T-cell (primary cell): ENCODE results near the gene SMIM7. TPM values are rescaled to one million over a fixed set of nuclear protein-coding genes. Genes with fewer than 3 reads are reported as not detected.

Experiments
- ATAC-seq, 4 experiments: fragments of 200-7000 bp in 3 of 4; fragments of 150-1000 bp in 1 of 4; cut with Tn5 transposase; replicated peaks in 1 of 4; 1 replicate in 3 of 4; 2 replicates in 1 of 4; pipeline ENCODE4 v1.10.0; 2021; ENCODE audit warnings: moderate library complexity in 3 of 4, mild to moderate bottlenecking in 2 of 4, moderate number of reproducible peaks in 1 of 4
- CTCF ChIA-PET, 2 donors: fragments of 300-600 bp; sonication (Branson Sonifier 250); formaldehyde crosslinking; loops; one replicate each; lab custom pipeline; 2022; ENCODE audit warnings: antibody characterized with exemption in 2 of 2; lab: Charles Lee
- POLR2A ChIA-PET, 2 donors: fragments of 300-600 bp; sonication (Branson Sonifier 250); formaldehyde crosslinking; loops; one replicate each; lab custom pipeline; 2022; ENCODE audit warnings: antibody characterized with exemption in 2 of 2; lab: Charles Lee
- DNase-seq, 35 experiments: peaks; one replicate each; pipeline versions ENCODE4 v3.0.0 to v3.0.0-alpha.2; 2013 to 2023
- H3K27ac ChIP-seq: one replicate; pipeline ENCODE4 v1.5.1; 2013; ENCODE audit warnings: low read length
- H3K27me3 ChIP-seq, 2 experiments: replicated peaks in 1 of 2; 1 replicate in 1 of 2; 2 replicates in 1 of 2; pipeline versions ENCODE4 v1.6.1 to v1.7.0; 2013; ENCODE audit warnings: low read length in 1 of 2, mixed read lengths in 1 of 2; ENCODE audit not compliant: control insufficient read depth in 2 of 2, insufficient read depth in 2 of 2; ENCODE audit errors: extremely low read depth in 1 of 2
- H3K36me3 ChIP-seq, 2 donors: 1 replicate in 1 of 2; 2 replicates in 1 of 2; pipeline versions ENCODE4 v1.6.1 to v1.7.0; 2013; ENCODE audit warnings: low read length in 1 of 2; ENCODE audit not compliant: control insufficient read depth in 2 of 2, insufficient read depth in 1 of 2; ENCODE audit errors: extremely low read depth in 1 of 2
- H3K4me1 ChIP-seq, 2 experiments: 1 replicate in 1 of 2; 2 replicates in 1 of 2; pipeline versions ENCODE4 v1.6.1 to v1.7.0; 2013; ENCODE audit warnings: low read length in 2 of 2, mixed read lengths in 1 of 2; ENCODE audit not compliant: insufficient read depth in 2 of 2, control insufficient read depth in 1 of 2; ENCODE audit errors: extremely low read depth in 1 of 2
- H3K4me3 ChIP-seq, 2 donors: 1 replicate in 1 of 2; 2 replicates in 1 of 2; pipeline versions ENCODE4 v1.5.1 to v1.7.0; 2013; ENCODE audit warnings: mild to moderate bottlenecking in 2 of 2, low read length in 1 of 2, moderate library complexity in 1 of 2; ENCODE audit not compliant: control insufficient read depth in 1 of 2; ENCODE audit errors: extremely low read depth in 1 of 2
- H3K9me3 ChIP-seq: 2 replicates; pipeline ENCODE4 v1.7.0; 2013
- H3K27ac Mint-ChIP-seq, 2 donors: one replicate each; pipeline ENCODE4 v1.8.0; 2020 to 2021; ENCODE audit warnings: mild to moderate bottlenecking in 2 of 2, mixed read lengths in 2 of 2
- H3K27me3 Mint-ChIP-seq, 2 donors: one replicate each; pipeline ENCODE4 v1.8.0; 2021 to 2022; ENCODE audit warnings: mixed read lengths in 2 of 2
- H3K36me3 Mint-ChIP-seq: one replicate; pipeline ENCODE4 v1.8.0; 2021; ENCODE audit warnings: mixed read lengths
- H3K4me1 Mint-ChIP-seq, 3 donors: one replicate each; pipeline ENCODE4 v1.8.0; 2020 to 2022; ENCODE audit warnings: mixed read lengths in 3 of 3, mild to moderate bottlenecking in 1 of 3
- H3K4me3 Mint-ChIP-seq, 3 donors: one replicate each; pipeline ENCODE4 v1.8.0; 2020 to 2022; ENCODE audit warnings: mild to moderate bottlenecking in 3 of 3, mixed read lengths in 3 of 3, moderate library complexity in 3 of 3
- H3K9me3 Mint-ChIP-seq, 3 donors: one replicate each; pipeline ENCODE4 v1.8.0; 2020 to 2022; ENCODE audit warnings: mixed read lengths in 3 of 3
- WGBS: methylation state at CpG from one replicate; pipeline ENCODE4 v1.1.5; 2013; ENCODE audit warnings: missing lambda C conversion rate; ENCODE audit not compliant: insufficient coverage; 5-methylcytosine and 5-hydroxymethylcytosine counted together
- total RNA-seq, 35 experiments: library from RNA in 6 of 35; stranded (reverse) in 6 of 35; fragments of 120-200 nt in 1 of 35; gene quantifications; one replicate each; pipeline versions ENCODE4 v1.2.1 to v1.2.4 and lab custom pipeline; 2013 to 2026

Gene SMIM7
- total RNA-seq, 5 donors from 2014 or later (not counting 1 experiment from before 2014, with no cell fraction given), result 56.7 to 77.6 (median 73.1) TPM

DNA sequence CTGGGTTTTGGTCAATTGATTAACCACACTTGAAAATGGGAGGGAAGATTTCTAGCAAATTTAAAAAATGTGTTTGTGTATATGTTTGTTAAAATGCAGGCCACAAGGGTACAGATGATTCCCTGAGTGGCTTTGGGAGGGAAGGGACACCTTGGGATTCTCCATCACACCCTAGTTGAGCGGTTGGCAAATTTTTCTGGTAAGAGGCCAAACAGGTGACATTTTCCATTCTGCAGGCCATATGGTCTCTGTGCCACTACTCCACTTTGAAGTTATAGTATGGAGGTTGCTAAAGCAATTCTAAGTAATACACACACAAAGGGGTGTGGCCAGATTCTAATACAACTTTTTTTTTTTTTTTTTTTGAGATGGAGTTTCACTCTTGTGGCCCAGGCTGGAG is 19.0 kb downstream of the SMIM7 start:
- CTCF ChIA-PET, result no interaction called here
- no CpG with 5 or more reads among the region's 1 CpG for whole genome bisulfite sequencing
- no peak for ATAC-seq
- Mint-ChIP-seq H3K36me3 (peaks cover 33% of the 10 kb centered on the region), H3K27me3 (no peaks in the 10 kb centered on the region), H3K27ac (no peak overlapping the region), H3K4me1 (peaks cover 21 to 34% (median 28%) of the 10 kb centered on the region in 3 donors), H3K9me3 (no peaks in the 10 kb centered on the region), H3K4me3 (no peak overlapping the region)
- no peak for DNase-seq
- Histone ChIP-seq H3K36me3 (peaks cover 12 to 70% of the 10 kb centered on the region in 2 donors), H3K4me3 (no peak overlapping the region), H3K4me1 (peaks cover 0 to 9% of the 10 kb centered on the region in 2 experiments), H3K27ac (no peak overlapping the region), H3K9me3 (no peaks in the 10 kb centered on the region), H3K27me3 (no peaks in the 10 kb centered on the region)
- POLR2A ChIA-PET, result no interaction called here

- no peak overlapping the region for H3K27ac Mint-ChIP-seq
- WGBS, result 83% methylated on average over 1 of the region's 1 CpG
Measured at GRCh38 chr19:16638666-16639065, 21.3 kb downstream of the SMIM7 start.

GRCh38 chr19:16637535-16637934 is 22.4 kb downstream of the SMIM7 start:
- Histone ChIP-seq H3K4me1 (peaks cover 0 to 9% of the 10 kb centered on the region in 2 experiments), H3K9me3 (no peaks in the 10 kb centered on the region), H3K27me3 (no peaks in the 10 kb centered on the region), H3K36me3 (peaks cover 14 to 61% of the 10 kb centered on the region in 2 donors), H3K4me3 (no peak overlapping the region), H3K27ac (no peak overlapping the region)
- ChIA-PET CTCF (interaction anchor here (0.6 kb wide), 2 partner anchors 195 to 473 kb away, joined by 3 to 4 read pairs; no protein-coding TSS in a partner anchor), POLR2A (no interaction called here)
- peaks cover 12 to 24% (median 18%) of the 10 kb centered on the region in 3 donors for H3K4me1 Mint-ChIP-seq
- no peaks in the 10 kb centered on the region for H3K9me3 Mint-ChIP-seq
- H3K27ac Mint-ChIP-seq, result peak overlapping the region in 1 of 2 donors; percentile 34
- H3K36me3 Mint-ChIP-seq, result peaks cover 19% of the 10 kb centered on the region
- no peak for ATAC-seq
- no peak overlapping the region for H3K4me3 Mint-ChIP-seq
- H3K27me3 Mint-ChIP-seq, result no peaks in the 10 kb centered on the region
- no peak for DNase-seq

More at GRCh38 chr19:16638666-16639065, 21.3 kb downstream of the SMIM7 start:
- H3K9me3 Mint-ChIP-seq, result no peaks in the 10 kb centered on the region
- DNase-seq (no peak), ATAC-seq (no peak)
- Histone ChIP-seq H3K36me3 (peaks cover 12 to 64% of the 10 kb centered on the region in 2 donors), H3K4me3 (no peak overlapping the region), H3K4me1 (peaks cover 0 to 9% of the 10 kb centered on the region in 2 experiments), H3K9me3 (no peaks in the 10 kb centered on the region), H3K27ac (no peak overlapping the region), H3K27me3 (no peaks in the 10 kb centered on the region)
- H3K36me3 Mint-ChIP-seq, result peaks cover 26% of the 10 kb centered on the region
- H3K27me3 Mint-ChIP-seq, result no peaks in the 10 kb centered on the region
- ChIA-PET POLR2A (interaction anchor here in 1 of 2 donors (0.6 kb wide), 1 partner anchor 96 kb away, joined by 7 read pairs; no protein-coding TSS in a partner anchor), CTCF (interaction anchor here in 1 of 2 donors (0.7 kb wide), 1 partner anchor 664 kb away, joined by 3 read pairs; the partner anchor contains the start of gene ABHD8)
- H3K4me3 Mint-ChIP-seq, result no peak overlapping the region
- peaks cover 16 to 29% (median 21%) of the 10 kb centered on the region in 3 donors for H3K4me1 Mint-ChIP-seq

DNA sequence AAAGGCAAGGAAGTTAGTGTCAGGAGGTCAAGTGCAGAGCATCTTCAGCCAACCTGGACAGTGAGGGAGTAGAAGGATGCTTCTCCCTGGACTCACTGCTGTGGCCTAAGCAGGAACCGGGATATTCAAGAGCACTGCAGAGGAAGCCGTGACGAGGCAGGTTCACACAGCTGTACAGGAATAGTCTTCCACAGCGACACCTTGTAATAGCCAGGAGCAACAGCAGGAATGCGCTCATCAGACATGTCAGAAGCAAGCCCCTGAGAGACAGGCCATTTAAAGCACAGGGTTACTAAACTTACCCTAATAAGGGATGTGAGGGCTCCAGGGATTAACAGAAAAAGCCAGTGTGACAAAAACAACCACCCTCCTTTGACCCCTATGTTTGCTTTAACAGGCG is 28.5 kb downstream of the SMIM7 start:
- DNase-seq (no peak), ATAC-seq (no peak)
- H3K9me3 ChIP-seq, result no peaks in the 10 kb centered on the region
- no peaks in the 10 kb centered on the region for H3K27me3 ChIP-seq
- no CpG with 5 or more reads among the region's 6 CpGs for WGBS
- no peak overlapping the region for H3K27ac ChIP-seq
- H3K36me3 ChIP-seq, result peaks cover 8 to 32% of the 10 kb centered on the region in 2 donors
- CTCF ChIA-PET, result interaction anchor here (0.6 to 0.7 kb wide), 2 partner anchors 86 to 171 kb away, joined by 4 to 5 read pairs; no protein-coding TSS in a partner anchor
- Mint-ChIP-seq H3K27me3 (no peaks in the 10 kb centered on the region), H3K27ac (peak overlapping the region in 1 of 2 donors; percentile 58), H3K9me3 (no peaks in the 10 kb centered on the region), H3K4me1 (peaks cover 19 to 28% (median 21%) of the 10 kb centered on the region in 3 donors), H3K4me3 (no peak overlapping the region), H3K36me3 (peaks cover 10% of the 10 kb centered on the region)
- POLR2A ChIA-PET, result no interaction called here
- peaks cover 10 to 25% of the 10 kb centered on the region in 2 experiments for H3K4me1 ChIP-seq
- no peak overlapping the region for H3K4me3 ChIP-seq

DNA sequence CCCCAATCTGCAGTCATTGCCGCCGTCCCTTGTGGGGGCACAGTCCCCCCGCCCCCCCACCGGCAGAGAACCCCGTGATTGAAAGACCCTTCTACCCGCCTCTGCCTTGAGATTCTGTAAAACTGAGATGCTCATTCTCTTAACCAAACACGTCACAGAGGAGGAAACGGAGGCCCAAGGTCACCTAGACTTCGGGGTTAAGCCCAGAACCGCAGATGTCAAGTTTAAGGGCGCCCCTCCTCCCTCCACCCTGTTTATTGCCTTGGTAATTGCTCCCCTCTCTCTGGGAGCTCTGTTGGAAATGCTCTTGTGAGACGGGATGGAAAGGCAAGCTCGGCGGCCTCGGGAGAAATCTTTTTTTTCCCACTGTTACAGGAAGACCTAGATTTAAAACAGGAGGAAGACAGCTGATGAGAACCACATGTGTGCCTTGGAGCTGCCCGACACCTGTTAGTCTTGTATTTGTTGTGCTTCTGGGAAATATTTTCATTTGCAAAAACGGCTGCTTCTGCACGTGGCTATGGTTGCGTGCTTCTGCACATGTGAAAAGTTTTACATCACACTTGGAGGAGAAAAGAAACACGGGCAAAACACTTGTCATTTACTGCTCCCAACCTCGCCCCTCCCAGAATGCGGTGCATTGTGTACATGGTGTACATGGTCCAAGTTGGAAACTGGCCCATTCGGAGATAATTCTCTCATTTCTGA is 30.8 kb downstream of the SMIM7 start:
- ATAC-seq (peak in 3 of 4 experiments; percentile 2 to 21 (median 6)), DNase-seq (peak in 8 of 35 experiments; percentile 1 to 58 (median 20))
- WGBS, result 2% methylated on average over 7 of the region's 23 CpGs
- Histone ChIP-seq H3K9me3 (no peaks in the 10 kb centered on the region), H3K27ac (peak overlapping the region; percentile 89), H3K27me3 (no peaks in the 10 kb centered on the region), H3K4me3 (peak overlapping the region; percentile 87 to 95), H3K4me1 (peaks cover 15 to 38% of the 10 kb centered on the region in 2 experiments), H3K36me3 (peaks cover 13 to 31% of the 10 kb centered on the region in 2 donors)
- ChIA-PET CTCF (interaction anchor here in 1 of 2 donors (0.5 to 1.3 kb wide), 2 partner anchors 63 to 571 kb away, joined by 3 to 9 read pairs; no protein-coding TSS in a partner anchor), POLR2A (interaction anchor here (0.5 to 2.8 kb wide), 4 partner anchors 45 to 1308 kb away, joined by 3 to 10 read pairs (median 6); no protein-coding TSS in a partner anchor)
- Mint-ChIP-seq H3K4me3 (peak overlapping the region; percentile 97 to 99 (median 98)), H3K27me3 (no peaks in the 10 kb centered on the region), H3K27ac (peak overlapping the region; percentile 98), H3K4me1 (peaks cover 38 to 46% (median 41%) of the 10 kb centered on the region in 3 donors), H3K9me3 (no peaks in the 10 kb centered on the region), H3K36me3 (peaks cover 11% of the 10 kb centered on the region)
